GM21367 (cell line): Measurements from ENCODE around the gene PIGM.

Experiments used
- ATAC-seq: cut with Tn5 transposase; IDR thresholded peaks from one replicate; pipeline ENCODE4 v1.9.1; 2021; ENCODE audit not compliant: unreplicated experiment

Gene PIGM

GRCh38 chr1:159990005-159990404 lies 41.8 kb downstream of the PIGM start:
- ATAC-seq, result no peak

GRCh38 chr1:159989581-159989980 lies 42.2 kb downstream of the PIGM start:
- ATAC-seq, result no peak

GRCh38 chr1:159988006-159988405 lies 43.8 kb downstream of the PIGM start:
- no peak for ATAC-seq

- no peak for ATAC-seq
Observed at GRCh38 chr1:159987186-159987585, 44.6 kb downstream of the PIGM start.

GRCh38 chr1:159986531-159986930 lies 45.3 kb downstream of the PIGM start:
- ATAC-seq, result no peak

DNA sequence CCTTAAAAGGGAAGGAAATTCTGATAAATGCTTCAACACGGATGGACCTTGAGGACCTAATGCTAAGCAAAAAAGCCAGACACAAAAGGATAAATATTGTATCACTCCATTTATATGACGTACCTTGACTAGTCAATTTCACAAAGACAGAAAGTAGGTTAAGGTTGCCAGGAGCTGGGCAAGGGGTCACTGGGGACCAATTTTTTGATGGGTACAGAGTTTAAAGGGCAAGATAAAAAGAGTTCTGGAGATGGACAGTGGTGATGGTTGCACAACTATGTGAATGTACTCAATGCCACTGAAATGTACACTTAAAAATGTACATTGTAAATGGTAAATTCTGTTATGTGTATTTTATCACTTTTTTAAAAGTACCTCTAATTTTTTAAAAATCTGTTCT lies 45.7 kb downstream of the PIGM start:
- ATAC-seq, result no peak

- no peak for ATAC-seq
Observed at GRCh38 chr1:159985473-159985872, 46.3 kb downstream of the PIGM start.

DNA sequence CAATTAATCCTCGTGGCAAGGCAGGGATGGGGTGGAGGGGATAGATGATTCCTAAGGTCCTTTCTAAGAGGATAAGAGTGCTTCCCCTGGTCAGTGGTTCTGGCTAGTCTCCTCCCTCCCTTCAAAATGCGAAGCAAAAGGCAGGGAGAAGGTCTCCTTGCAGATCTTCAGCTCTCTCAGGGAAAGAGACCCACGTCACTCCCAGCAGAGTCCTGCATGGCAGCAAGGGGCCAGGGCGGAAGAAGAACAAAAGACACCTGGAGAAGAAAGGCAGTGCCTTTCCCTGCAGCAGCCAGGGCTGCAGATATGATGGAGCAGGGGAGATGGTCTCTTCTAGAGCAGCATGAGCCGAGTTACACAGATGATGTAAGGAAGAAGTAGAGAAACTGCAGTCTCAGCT lies 48.1 kb downstream of the PIGM start:
- ATAC-seq, result no peak

- no peak for ATAC-seq
Observed at GRCh38 chr1:159982280-159982679, 49.5 kb downstream of the PIGM start.

DNA sequence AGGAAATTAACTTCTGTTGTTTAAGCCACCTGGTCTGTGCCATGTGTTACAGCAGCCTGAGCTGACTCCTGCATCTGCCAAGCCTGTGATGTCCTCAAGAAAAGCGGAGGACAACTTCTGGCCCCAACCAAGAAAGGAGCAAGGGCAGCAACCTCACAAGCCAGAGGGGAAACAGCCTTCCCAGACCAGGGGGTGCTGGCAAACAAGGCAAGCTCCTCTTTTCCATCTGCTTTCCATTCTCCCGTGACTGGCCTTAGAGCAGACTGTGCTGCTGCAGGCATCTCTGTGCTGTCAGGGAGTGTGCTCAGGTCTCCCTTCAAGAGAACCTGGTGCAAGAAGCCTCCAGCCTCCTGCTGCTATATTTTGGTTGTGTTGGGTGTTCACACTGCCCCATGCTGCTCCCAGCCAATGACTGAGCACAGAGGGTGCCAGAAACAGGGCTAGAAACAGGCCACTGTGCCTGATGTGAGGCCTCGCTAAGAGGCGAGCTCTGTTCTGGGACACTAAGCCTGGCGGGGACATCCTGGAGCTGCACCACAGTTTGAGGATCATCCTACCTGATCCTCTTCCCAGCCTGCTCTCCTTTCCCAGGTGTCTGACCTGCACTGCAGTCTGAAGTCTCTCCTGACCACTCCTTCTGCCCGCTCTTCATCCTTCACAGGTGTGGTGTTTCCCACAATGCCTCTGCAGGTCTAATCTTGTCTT lies 50.3 kb downstream of the PIGM start:
- ATAC-seq, result no peak

DNA sequence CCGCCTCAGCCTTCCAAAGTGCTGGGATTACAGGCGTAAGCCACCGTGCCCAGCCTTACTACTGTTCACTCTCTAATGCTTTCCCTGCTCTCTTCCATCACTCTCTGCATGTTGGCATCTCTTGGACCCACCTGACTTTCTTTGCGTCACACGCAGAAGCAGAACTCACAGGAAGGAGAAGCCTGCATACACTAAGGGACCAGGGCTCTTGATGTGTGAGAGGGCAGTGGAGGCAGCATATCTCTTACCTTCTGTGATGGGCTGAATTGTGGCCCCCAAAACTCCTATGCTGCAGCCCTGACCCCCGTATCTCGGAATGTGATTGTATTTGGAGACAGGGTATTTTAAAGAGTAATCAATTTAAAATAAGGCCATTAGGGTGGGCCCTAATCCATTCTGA lies 51.0 kb downstream of the PIGM start:
- ATAC-seq, result no peak

DNA sequence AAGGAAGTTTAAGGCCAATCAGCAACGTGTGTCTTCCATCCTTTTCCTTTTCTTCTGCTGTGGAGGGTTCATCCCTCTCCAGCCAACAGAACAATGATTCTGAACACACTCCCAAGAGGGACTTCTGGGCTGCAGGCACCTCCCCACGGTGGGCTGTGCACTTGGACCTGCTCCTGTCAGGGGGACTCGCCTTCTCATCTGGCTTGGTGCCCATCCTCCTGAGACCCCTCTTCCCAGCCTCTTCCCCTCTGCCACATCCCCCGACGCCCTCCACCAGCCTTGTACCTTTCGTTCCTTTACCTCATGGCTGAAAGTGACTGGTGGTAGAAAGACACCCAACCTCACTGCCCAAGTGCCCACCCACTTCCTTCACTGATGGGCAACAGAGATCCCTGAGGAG lies 51.7 kb downstream of the PIGM start:
- no peak for ATAC-seq

DNA sequence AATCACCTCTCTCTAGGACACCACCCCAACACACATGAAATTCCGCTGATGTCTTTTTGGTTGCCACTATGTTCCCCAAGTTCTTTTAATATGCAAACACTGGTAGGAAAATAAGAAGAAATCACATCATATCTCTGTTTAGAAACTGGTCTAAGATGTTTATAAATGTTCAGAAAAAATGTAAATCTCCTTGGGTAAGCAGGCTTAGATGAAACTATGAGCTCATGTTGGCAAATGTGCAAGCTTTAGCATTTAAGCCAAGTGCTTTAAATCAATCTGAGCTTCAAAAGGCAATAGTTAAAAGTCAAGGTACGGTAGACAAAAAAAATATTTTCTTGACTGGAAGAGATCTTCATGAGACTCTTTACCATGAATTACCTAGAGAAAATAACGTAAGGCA lies 52.5 kb downstream of the PIGM start:
- ATAC-seq, result no peak

- no peak for ATAC-seq
Observed at GRCh38 chr1:159978107-159978398, 53.7 kb downstream of the PIGM start.

GRCh38 chr1:159977364-159978106 lies 54.3 kb downstream of the PIGM start:
- no peak for ATAC-seq
